Upper lobe of left lung (tissue), 4 donors: ENCODE results near the gene SLAMF7.

Experiments
- EP300 ChIP-seq, 4 donors: sonication (generic); formaldehyde crosslinking; IDR thresholded peaks; one replicate each; pipeline ENCODE4 v1.5.1; 2017; ENCODE audit warnings: antibody characterized with exemption in 4 of 4, control low read depth in 2 of 4
- POLR2A ChIP-seq, 4 donors: fragments of 450-650 bp; IDR thresholded peaks; one replicate each; pipeline ENCODE4 v1.5.1; 2016 to 2017; ENCODE audit warnings: antibody characterized with exemption in 4 of 4, mild to moderate bottlenecking in 2 of 4
- POLR2AphosphoS5 ChIP-seq, 2 donors: sonication (generic); formaldehyde crosslinking; IDR thresholded peaks; one replicate each; pipeline ENCODE4 v1.5.1; 2017; ENCODE audit warnings: antibody characterized with exemption in 2 of 2
- TF ChIP-seq, protein P1 (sequence below), 6 experiments: fragments of 450-650 bp in 4 of 6; fragments of 200-600 bp in 2 of 6; sonication (generic) in 2 of 6; IDR thresholded peaks; one replicate each; pipeline ENCODE4 v1.5.1; 2016 to 2019; ENCODE audit warnings: antibody characterized with exemption in 6 of 6

GRCh38 chr1:160733898-160734297, 5.1 kb upstream of the SLAMF7 start:
- TF ChIP-seq, protein P1, sequence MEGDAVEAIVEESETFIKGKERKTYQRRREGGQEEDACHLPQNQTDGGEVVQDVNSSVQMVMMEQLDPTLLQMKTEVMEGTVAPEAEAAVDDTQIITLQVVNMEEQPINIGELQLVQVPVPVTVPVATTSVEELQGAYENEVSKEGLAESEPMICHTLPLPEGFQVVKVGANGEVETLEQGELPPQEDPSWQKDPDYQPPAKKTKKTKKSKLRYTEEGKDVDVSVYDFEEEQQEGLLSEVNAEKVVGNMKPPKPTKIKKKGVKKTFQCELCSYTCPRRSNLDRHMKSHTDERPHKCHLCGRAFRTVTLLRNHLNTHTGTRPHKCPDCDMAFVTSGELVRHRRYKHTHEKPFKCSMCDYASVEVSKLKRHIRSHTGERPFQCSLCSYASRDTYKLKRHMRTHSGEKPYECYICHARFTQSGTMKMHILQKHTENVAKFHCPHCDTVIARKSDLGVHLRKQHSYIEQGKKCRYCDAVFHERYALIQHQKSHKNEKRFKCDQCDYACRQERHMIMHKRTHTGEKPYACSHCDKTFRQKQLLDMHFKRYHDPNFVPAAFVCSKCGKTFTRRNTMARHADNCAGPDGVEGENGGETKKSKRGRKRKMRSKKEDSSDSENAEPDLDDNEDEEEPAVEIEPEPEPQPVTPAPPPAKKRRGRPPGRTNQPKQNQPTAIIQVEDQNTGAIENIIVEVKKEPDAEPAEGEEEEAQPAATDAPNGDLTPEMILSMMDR (IDR thresholded peaks at IDR 0.05): no peak
- TF ChIP-seq POLR2A (IDR thresholded peaks at IDR 0.05) (no peak), POLR2AphosphoS5 (IDR thresholded peaks at IDR 0.05) (no peak), EP300 (IDR thresholded peaks at IDR 0.05) (no peak)
